Lower leg skin (tissue), 4 donors: ENCODE results near the gene MAD1L1. TPM values are rescaled to one million over a fixed set of nuclear protein-coding genes. Genes with fewer than 3 reads are reported as not detected.

ENCODE experiments used
- DNase-seq, 2 donors: peaks; one replicate each; pipeline ENCODE4 v3.0.0-alpha.2; 2019; ENCODE audit warnings: low spot score in 2 of 2
- H3K4me3 ChIP-seq: fragments of 200-600 bp; sonication (generic); 2 replicates; pipeline ENCODE4 v1.5.1; 2017; ENCODE audit warnings: mild to moderate bottlenecking, low read depth; ENCODE audit not compliant: poor library complexity, severe bottlenecking
- POLR2A ChIP-seq, 2 donors: fragments of 450-650 bp; IDR thresholded peaks; one replicate each; pipeline ENCODE4 v1.6.1; 2016 to 2017; ENCODE audit warnings: antibody characterized with exemption in 2 of 2, mild to moderate bottlenecking in 1 of 2, moderate library complexity in 1 of 2
- WGBS, 2 donors: methylation state at CpG; one replicate each; pipeline ENCODE4 v1.1.5; 2018; 5-methylcytosine and 5-hydroxymethylcytosine counted together
- intact Hi-C: fragments of 100-400 bp; cut with DNase I; formaldehyde crosslinking; loops from one replicate; pipeline ENCODE4 v1.15.0; 2023; ENCODE audit warnings: low total_unique reads
- total RNA-seq, 4 donors: library from RNA; depleted of rRNA; stranded (reverse); fragments of >200 nt; gene quantifications; one replicate each; pipeline ENCODE4 v1.1.0, GENCODE V29; 2016
- TF ChIP-seq, protein P1 (sequence below), 3 donors: fragments of 450-650 bp; IDR thresholded peaks; one replicate each; pipeline ENCODE4 v1.5.1; 2016; ENCODE audit warnings: antibody characterized with exemption in 3 of 3, mild to moderate bottlenecking in 3 of 3, moderate library complexity in 2 of 3

The MAD1L1 gene
- total RNA-seq, 4 donors from 2014 or later, result 37.7 to 77.8 (median 59.4) TPM

DNA sequence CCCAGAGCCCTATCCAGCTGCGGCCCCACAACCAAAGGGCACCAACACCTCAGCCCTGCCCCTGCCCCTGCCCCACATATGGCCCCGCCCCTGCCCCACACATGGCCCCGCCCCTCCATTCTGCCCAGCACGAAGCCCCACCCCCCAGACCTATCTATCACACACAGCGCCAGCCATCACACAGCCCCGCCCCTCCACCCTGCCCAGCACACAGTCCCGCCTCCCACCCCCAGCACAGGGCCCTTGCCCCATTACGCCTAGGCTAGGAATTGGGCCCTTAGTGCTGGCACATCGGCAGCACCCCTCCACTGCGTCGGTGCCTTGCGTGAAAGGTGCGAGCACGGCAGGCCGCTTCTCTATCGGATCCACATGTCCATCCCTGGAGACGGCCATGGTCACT is 126.8 kb downstream of the MAD1L1 start:
- no peak for DNase-seq
- intact Hi-C loops, result no loop called here
- 91 to 92% methylated on average over 16 to 17 of the region's 17 CpGs for WGBS, 2 donors
- TF ChIP-seq, protein P1, sequence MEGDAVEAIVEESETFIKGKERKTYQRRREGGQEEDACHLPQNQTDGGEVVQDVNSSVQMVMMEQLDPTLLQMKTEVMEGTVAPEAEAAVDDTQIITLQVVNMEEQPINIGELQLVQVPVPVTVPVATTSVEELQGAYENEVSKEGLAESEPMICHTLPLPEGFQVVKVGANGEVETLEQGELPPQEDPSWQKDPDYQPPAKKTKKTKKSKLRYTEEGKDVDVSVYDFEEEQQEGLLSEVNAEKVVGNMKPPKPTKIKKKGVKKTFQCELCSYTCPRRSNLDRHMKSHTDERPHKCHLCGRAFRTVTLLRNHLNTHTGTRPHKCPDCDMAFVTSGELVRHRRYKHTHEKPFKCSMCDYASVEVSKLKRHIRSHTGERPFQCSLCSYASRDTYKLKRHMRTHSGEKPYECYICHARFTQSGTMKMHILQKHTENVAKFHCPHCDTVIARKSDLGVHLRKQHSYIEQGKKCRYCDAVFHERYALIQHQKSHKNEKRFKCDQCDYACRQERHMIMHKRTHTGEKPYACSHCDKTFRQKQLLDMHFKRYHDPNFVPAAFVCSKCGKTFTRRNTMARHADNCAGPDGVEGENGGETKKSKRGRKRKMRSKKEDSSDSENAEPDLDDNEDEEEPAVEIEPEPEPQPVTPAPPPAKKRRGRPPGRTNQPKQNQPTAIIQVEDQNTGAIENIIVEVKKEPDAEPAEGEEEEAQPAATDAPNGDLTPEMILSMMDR (IDR thresholded peaks at IDR 0.05), result no peak
- TF ChIP-seq POLR2A (IDR thresholded peaks at IDR 0.05), result no peak
- H3K4me3 ChIP-seq, result no peak overlapping the region

DNA sequence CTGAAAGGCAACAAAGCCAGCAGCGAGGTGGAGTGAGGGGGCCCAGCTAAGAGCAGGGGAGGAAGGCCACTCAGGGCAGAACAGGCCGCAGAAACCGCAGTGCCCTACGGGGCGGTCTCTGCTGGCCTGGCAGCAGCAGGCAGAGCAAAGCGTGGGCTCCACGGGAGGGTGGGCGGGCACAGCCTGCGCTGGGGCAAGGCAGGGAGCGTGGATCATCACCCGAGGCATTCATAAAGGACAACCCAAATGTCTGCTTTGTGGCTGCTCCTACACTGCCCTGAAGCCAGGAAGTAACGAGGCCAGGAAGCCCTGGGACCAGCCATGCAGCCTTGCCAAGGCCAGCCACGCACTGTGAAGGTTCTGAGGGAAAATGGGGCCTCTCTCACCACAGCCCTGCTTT is 127.5 kb downstream of the MAD1L1 start:
- TF ChIP-seq POLR2A (IDR thresholded peaks at IDR 0.05), result no peak
- DNase-seq, result no peak
- no peak overlapping the region for H3K4me3 ChIP-seq
- intact Hi-C loops, result no loop called here
- 79 to 91% methylated on average over 13 of the region's 13 CpGs for WGBS, 2 donors

GRCh38 chr7:2104716-2105115 is 128.0 kb downstream of the MAD1L1 start:
- intact Hi-C loops, result no loop called here
- no peak for DNase-seq
- 38 to 75% methylated on average over 8 to 14 of the region's 14 CpGs for WGBS, 2 donors
- H3K4me3 ChIP-seq, result no peak overlapping the region
- TF ChIP-seq POLR2A (IDR thresholded peaks at IDR 0.05), result no peak
- TF ChIP-seq, protein P1 (IDR thresholded peaks at IDR 0.05), result no peak

DNA sequence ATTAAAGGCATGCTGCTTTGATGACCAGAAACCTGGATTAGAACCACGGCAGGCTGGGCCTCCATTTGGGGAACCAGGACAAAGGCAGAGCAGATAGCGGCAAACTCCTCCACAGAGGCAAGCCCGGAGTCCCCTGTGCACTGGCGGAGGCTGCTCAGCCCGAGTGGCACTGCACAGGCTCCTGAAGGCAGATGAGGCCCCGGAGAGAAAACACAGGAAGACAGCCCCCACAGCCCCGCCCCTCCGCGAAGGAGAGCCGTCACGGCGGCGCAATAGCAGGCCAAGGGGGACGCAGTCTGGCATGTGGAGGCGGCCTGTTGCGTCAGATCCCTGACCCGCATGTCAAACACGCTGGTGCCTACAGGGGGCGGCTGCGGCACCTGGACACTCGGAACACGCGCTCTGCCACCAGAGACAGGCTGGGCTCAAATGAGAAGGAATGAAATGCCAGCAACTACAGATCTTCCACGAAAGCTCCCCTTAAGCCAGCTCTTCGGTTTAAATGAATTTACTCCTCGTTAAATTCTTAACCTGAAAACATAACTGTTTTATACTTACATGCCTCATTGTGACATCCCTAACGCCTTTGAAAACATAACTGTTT is 128.5 kb downstream of the MAD1L1 start:
- intact Hi-C loops, result no loop called here
- no peak overlapping the region for H3K4me3 ChIP-seq
- WGBS, 2 donors, result 40 to 55% methylated on average over 19 to 27 of the region's 27 CpGs
- DNase-seq, result peak; percentile 69 to 97
- TF ChIP-seq, protein P1 (IDR thresholded peaks at IDR 0.05), result no peak
- no peak for TF ChIP-seq POLR2A (IDR thresholded peaks at IDR 0.05)

DNA sequence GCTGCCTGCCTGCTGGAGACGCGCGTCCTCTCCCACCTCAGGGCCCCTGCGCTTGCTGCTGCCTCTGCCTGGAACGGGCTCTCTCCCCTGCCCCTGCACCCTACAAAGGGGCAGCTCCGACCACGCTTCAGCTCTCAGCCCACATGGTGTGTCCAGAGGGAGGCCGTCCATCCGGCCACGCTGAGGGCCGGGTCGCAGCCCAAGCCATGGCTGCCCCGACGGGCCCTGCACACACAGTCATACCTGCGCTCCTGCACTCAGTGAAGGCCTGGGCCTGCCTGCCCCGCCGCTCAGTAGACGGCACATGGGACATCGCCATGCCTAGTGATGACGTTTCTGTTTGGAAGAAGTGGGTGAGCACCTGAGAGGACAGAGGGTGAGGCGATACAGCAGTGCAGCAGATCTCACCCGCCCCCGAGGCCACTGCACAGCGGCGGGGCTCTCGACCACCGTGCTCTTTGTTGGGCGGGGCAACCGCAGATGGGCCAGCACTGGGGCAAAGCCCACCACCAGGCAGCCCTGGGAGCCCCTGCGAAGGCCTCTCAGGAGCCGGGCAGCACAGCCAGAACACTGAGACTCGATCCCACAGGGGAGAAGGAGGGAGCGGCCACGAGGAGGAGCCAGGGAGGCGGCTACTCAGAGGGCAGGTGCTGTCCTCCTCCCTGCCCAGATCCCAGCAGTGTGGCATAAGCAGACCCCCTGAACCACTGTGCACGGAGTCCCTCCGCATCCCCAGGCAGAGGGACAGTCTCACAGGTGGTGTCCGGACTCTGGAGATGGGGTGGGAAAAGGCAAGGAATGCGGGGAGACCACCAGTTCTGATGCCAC is 129.5 kb downstream of the MAD1L1 start:
- intact Hi-C loops, result no loop called here
- H3K4me3 ChIP-seq, result no peak overlapping the region
- no peak for DNase-seq
- TF ChIP-seq, protein P1 (IDR thresholded peaks at IDR 0.05), result no peak
- no peak for TF ChIP-seq POLR2A (IDR thresholded peaks at IDR 0.05)
- 95 to 96% methylated on average over 21 to 33 of the region's 39 CpGs for WGBS, 2 donors

- DNase-seq, result no peak
- intact Hi-C loops, result no loop called here
- 92 to 97% methylated on average over 7 of the region's 7 CpGs for WGBS, 2 donors
- no peak overlapping the region for H3K4me3 ChIP-seq
- no peak for TF ChIP-seq POLR2A (IDR thresholded peaks at IDR 0.05)
- TF ChIP-seq, protein P1 (IDR thresholded peaks at IDR 0.05), result no peak
Measured at GRCh38 chr7:2102375-2102723, 130.4 kb downstream of the MAD1L1 start.
